ENCODE measurements around the gene PROCA1. TPM values are rescaled to one million over a fixed set of nuclear protein-coding genes. Genes with fewer than 3 reads are reported as not detected.
A peak's percentile ranks its signal among the peaks of the same experiment; 100 is the strongest.

Gene PROCA1
- total and polyA plus RNA-seq, 2 of the 13 experiments (the other 11 are each of a cell fraction or from before 2014, with no cell fraction given), result 0.73 to 1.5 TPM

GRCh38 chr17:28728364-28729200 lies 16.9 kb upstream of the PROCA1 start, which contains the start of gene NEK8 (continued):
- TF ChIP-seq PRDM10 (CRISPR knock-in tag; IDR thresholded peaks at IDR 0.05; ENCODE audit: low read depth) (no peak), IRF2 (CRISPR knock-in tag; IDR thresholded peaks at IDR 0.05) (peak; percentile 36; the same call in 1 of the 2 replicates), ZNF660 (CRISPR knock-in tag; IDR thresholded peaks at IDR 0.05; ENCODE audit: borderline replicate concordance, low read depth) (no peak), TBX2 (CRISPR knock-in tag; IDR thresholded peaks at IDR 0.05; ENCODE audit: borderline replicate concordance) (peak; percentile 91), U2AF1 (optimal IDR thresholded peaks at IDR 0.05; ENCODE audit: low read depth, low read length) (peak; percentile 62), ELF4 (CRISPR knock-in tag; IDR thresholded peaks at IDR 0.05; ENCODE audit: borderline replicate concordance) (peak; percentile 89), ZNF572 (CRISPR knock-in tag; IDR thresholded peaks at IDR 0.05) (no peak), RFXAP (CRISPR knock-in tag; IDR thresholded peaks at IDR 0.05; ENCODE audit: borderline replicate concordance) (no peak), THAP9 (CRISPR knock-in tag; IDR thresholded peaks at IDR 0.05; ENCODE audit: borderline replicate concordance) (peak; percentile 59; the same call in 1 of the 2 replicates), ZNF644 (CRISPR knock-in tag; IDR thresholded peaks at IDR 0.05; ENCODE audit: low read depth) (no peak), ZNF230 (CRISPR knock-in tag; IDR thresholded peaks at IDR 0.05) (peak; percentile 76; the same call in 1 of the 2 replicates), HNRNPK (IDR thresholded peaks at IDR 0.05; ENCODE audit: low read depth, low read length, poor library complexity, severe bottlenecking) (no peak), TOPORS (CRISPR knock-in tag; IDR thresholded peaks at IDR 0.05) (peak; percentile 49; the same call in 1 of the 2 replicates), KMT2B (CRISPR knock-in tag; IDR thresholded peaks at IDR 0.05) (0 out of 2 replicates have a peak, but pooled peaks have one; percentile 18), SCMH1 (CRISPR knock-in tag; IDR thresholded peaks at IDR 0.05; ENCODE audit: borderline replicate concordance) (no peak), ARID5B (CRISPR knock-in tag; IDR thresholded peaks at IDR 0.05) (peak; percentile 22), NFYC (CRISPR knock-in tag; IDR thresholded peaks at IDR 0.05) (no peak), SALL2 (CRISPR knock-in tag; IDR thresholded peaks at IDR 0.05) (no peak), ZNF160 (CRISPR knock-in tag; IDR thresholded peaks at IDR 0.05) (no peak)

Measured in HepG2 (cell line).